HL-60 (cell line): ENCODE data around the gene TIPRL.

Source experiments
- DNase-seq, 2 experiments: peaks; one replicate each; pipeline ENCODE4 v3.0.0-alpha.2; 2010 to 2020; ENCODE audit warnings: low read depth in 1 of 2, low spot score in 1 of 2
- H3K27ac ChIP-seq: fragments of 250-450 bp; sonication (Bioruptor Pico); replicated peaks from 2 replicates; pipeline ENCODE4 v1.5.1; 2020; ENCODE audit warnings: mild to moderate bottlenecking, moderate library complexity
- H3K27me3 ChIP-seq: fragments of 250-450 bp; sonication (Bioruptor Pico); 2 replicates; pipeline ENCODE4 v1.5.1; 2021; ENCODE audit warnings: mild to moderate bottlenecking, moderate library complexity; ENCODE audit not compliant: insufficient read depth, poor library complexity, severe bottlenecking
- H3K4me3 ChIP-seq: replicated peaks from 2 replicates; pipeline ENCODE4 v1.5.1; 2011; ENCODE audit warnings: mild to moderate bottlenecking, control low read depth, low read length; ENCODE audit not compliant: insufficient read depth
- GABPA ChIP-seq: IDR thresholded peaks from 2 replicates; pipeline ENCODE4 v1.6.1; 2012; ENCODE audit warnings: low read depth
- POLR2AphosphoS5 ChIP-seq: IDR thresholded peaks from 2 replicates; pipeline ENCODE4 v1.6.1; 2012; ENCODE audit warnings: low read depth
- REST ChIP-seq: IDR thresholded peaks from 2 replicates; pipeline ENCODE4 v1.6.1; 2012; ENCODE audit warnings: low read depth; ENCODE audit not compliant: insufficient replicate concordance
- SPI1 ChIP-seq: IDR thresholded peaks from 2 replicates; pipeline ENCODE4 v1.6.1; 2012; ENCODE audit warnings: low read depth, mild to moderate bottlenecking, borderline replicate concordance
- long read RNA-seq: library from polyadenylated mRNA; unstranded; transcript quantifications from one replicate; pipeline ENCODE4 v2.0.0, GENCODE V29; 2020
- TF ChIP-seq, protein P1 (sequence below): IDR thresholded peaks from one replicate; pipeline ENCODE4 v1.5.1; 2011; ENCODE audit warnings: low read length, control low read depth, inconsistent platforms; ENCODE audit not compliant: insufficient read depth

The TIPRL gene
- long read RNA-seq, transcript TIPRL-202 (7 exons, 3,032 nt): major isoform, 184 of 197 reads
- long read RNA-seq, partial matches to known transcripts: 0 of 197 reads
- long read RNA-seq, other reads (novel, unspliced or antisense): 13 of 197 reads

DNA sequence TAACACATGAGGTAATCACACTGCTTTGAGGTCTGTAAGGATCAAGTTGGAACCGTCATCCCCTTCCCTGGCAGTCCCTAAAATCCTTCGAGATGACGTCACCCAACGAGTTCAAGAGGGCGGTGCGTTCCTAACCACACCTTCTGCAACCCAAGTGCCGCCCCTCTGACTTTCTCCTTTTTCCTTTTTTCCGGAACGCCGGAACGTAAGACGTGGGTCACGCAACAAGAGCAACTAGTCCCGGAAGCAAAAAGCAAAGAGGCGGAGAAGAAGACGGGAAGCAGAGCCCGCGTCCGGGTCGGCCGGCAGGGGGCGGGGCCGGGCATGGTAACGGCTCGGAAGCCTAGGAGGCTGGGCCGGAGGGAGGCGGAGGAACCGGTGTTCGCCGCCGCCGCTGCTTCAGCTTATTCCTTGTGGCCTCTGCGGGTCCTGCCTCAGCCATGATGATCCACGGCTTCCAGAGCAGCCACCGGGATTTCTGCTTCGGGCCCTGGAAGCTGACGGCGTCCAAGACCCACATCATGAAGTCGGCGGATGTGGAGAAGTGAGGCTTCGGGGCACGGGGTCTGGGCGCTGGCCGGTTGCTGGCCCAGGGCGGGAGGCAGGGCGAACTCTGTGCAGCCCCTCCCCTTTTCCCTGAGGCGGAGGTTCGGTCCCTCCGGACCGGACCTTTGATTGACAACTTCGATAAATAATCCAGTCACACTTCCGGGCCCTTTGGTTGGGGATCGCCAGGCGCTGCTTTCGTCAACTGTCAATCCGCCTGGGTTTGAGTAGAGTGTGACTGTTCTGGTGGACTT, at the start of gene TIPRL:
Gene TIPRL, plus strand, starts transcription at position 325 of the 800 bp plus-strand sequence. Its CDS starts 116 bp downstream, at position 441.
- TF ChIP-seq SPI1 (no peak), POLR2AphosphoS5 (peak; percentile 39; the same call in 1 of the 2 replicates), GABPA (peak; percentile 89), REST (no peak)
- TF ChIP-seq, protein P1, sequence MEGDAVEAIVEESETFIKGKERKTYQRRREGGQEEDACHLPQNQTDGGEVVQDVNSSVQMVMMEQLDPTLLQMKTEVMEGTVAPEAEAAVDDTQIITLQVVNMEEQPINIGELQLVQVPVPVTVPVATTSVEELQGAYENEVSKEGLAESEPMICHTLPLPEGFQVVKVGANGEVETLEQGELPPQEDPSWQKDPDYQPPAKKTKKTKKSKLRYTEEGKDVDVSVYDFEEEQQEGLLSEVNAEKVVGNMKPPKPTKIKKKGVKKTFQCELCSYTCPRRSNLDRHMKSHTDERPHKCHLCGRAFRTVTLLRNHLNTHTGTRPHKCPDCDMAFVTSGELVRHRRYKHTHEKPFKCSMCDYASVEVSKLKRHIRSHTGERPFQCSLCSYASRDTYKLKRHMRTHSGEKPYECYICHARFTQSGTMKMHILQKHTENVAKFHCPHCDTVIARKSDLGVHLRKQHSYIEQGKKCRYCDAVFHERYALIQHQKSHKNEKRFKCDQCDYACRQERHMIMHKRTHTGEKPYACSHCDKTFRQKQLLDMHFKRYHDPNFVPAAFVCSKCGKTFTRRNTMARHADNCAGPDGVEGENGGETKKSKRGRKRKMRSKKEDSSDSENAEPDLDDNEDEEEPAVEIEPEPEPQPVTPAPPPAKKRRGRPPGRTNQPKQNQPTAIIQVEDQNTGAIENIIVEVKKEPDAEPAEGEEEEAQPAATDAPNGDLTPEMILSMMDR: peak; percentile 10
- Histone ChIP-seq H3K4me3 (peak within 1 kb of the TSS; percentile 93), H3K27me3 (no peaks in the 10 kb centered on the region), H3K27ac (peak within 1 kb of the TSS; percentile 81)
- DNase-seq: peak; percentile 98

- no peak for TF ChIP-seq GABPA
- TF ChIP-seq, protein P1: no peak
- TF ChIP-seq POLR2AphosphoS5: no peak
- Histone ChIP-seq H3K27ac (no peak overlapping the region), H3K27me3 (peaks cover 7% of the 10 kb centered on the region), H3K4me3 (no peak overlapping the region)
- no peak for DNase-seq
Measured at GRCh38 chr1:168129933-168130332, 48.8 kb upstream of the TIPRL start.

DNA sequence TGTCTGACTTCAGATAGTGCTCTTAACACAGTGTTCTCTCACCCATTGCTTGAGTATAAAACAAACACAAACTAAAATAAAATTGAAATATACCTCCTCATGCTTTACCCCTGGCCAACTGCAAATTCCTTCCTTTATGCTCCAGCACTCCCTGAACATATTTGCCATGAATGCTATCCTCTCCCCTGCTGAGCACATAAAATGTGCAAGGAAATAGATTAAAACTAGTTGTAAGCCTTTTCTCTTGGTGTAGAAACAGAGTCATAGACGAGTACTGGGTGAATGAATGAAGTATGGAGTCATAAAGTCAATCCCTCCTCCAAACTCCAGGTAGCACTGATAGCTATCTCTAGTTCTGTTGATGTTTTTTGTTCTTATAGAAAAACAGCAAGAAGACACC, 44.6 kb upstream of the TIPRL start:
- H3K4me3 ChIP-seq: no peak overlapping the region
- TF ChIP-seq SPI1 (no peak), POLR2AphosphoS5 (no peak), REST (no peak), GABPA (no peak)
- TF ChIP-seq, protein P1: no peak

More for the DNA sequence above, 44.6 kb upstream of the TIPRL start:
- no peak for DNase-seq
- Histone ChIP-seq H3K27ac (no peak overlapping the region), H3K27me3 (peaks cover 27% of the 10 kb centered on the region)
